ENCODE results near the gene KATNB1.

GRCh38 chr16:57726433-57726947 is 9.1 kb upstream of the KATNB1 start:
- TF ChIP-seq, protein P1, sequence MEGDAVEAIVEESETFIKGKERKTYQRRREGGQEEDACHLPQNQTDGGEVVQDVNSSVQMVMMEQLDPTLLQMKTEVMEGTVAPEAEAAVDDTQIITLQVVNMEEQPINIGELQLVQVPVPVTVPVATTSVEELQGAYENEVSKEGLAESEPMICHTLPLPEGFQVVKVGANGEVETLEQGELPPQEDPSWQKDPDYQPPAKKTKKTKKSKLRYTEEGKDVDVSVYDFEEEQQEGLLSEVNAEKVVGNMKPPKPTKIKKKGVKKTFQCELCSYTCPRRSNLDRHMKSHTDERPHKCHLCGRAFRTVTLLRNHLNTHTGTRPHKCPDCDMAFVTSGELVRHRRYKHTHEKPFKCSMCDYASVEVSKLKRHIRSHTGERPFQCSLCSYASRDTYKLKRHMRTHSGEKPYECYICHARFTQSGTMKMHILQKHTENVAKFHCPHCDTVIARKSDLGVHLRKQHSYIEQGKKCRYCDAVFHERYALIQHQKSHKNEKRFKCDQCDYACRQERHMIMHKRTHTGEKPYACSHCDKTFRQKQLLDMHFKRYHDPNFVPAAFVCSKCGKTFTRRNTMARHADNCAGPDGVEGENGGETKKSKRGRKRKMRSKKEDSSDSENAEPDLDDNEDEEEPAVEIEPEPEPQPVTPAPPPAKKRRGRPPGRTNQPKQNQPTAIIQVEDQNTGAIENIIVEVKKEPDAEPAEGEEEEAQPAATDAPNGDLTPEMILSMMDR (IDR thresholded peaks at IDR 0.05; ENCODE audit: low read length) = no peak
- TF ChIP-seq EZH2 (optimal IDR thresholded peaks at IDR 0.05; ENCODE audit: low read depth, low read length) (no peak), EZH2phosphoT487 (IDR thresholded peaks at IDR 0.05; ENCODE audit: low read length) (no peak)

Measured in MM.1S (cell line).